H9 (cell line): ENCODE results near the gene C2orf66. TPM values are rescaled to one million over a fixed set of nuclear protein-coding genes. Genes with fewer than 3 reads are reported as not detected.

ENCODE experiments used
- DNase-seq: peaks from one replicate; pipeline ENCODE4 v3.0.0-alpha.2; 2017
- H2AFZ ChIP-seq: one replicate; pipeline ENCODE4 v1.6.1; 2013; ENCODE audit warnings: mild to moderate bottlenecking, low read length, control low read depth, moderate library complexity
- H2AK5ac ChIP-seq: 2 replicates; pipeline ENCODE4 v1.6.1; 2013; ENCODE audit warnings: low read length, control low read depth, mixed read lengths; ENCODE audit not compliant: insufficient read length
- H2BK120ac ChIP-seq: one replicate; pipeline ENCODE4 v1.6.1; 2013; ENCODE audit warnings: low read depth, mild to moderate bottlenecking, low read length, control low read depth, inconsistent platforms; ENCODE audit not compliant: poor library complexity, severe bottlenecking
- H2BK12ac ChIP-seq: 2 replicates; pipeline ENCODE4 v1.6.1; 2013; ENCODE audit warnings: low read length, control low read depth, mixed read lengths, low read depth; ENCODE audit not compliant: insufficient read length
- H2BK15ac ChIP-seq: 2 replicates; pipeline ENCODE4 v1.6.1; 2013; ENCODE audit warnings: low read depth, low read length, control low read depth
- H2BK20ac ChIP-seq: one replicate; pipeline ENCODE4 v1.6.1; 2013; ENCODE audit warnings: low read depth, mild to moderate bottlenecking, low read length, control low read depth, inconsistent platforms; ENCODE audit not compliant: poor library complexity, severe bottlenecking
- H2BK5ac ChIP-seq: 2 replicates; pipeline ENCODE4 v1.6.1; 2013; ENCODE audit warnings: low read length, control low read depth, mixed read lengths; ENCODE audit not compliant: insufficient read length
- H3K14ac ChIP-seq: 2 replicates; pipeline ENCODE4 v1.6.1; 2013; ENCODE audit warnings: low read length, control low read depth; ENCODE audit not compliant: insufficient read depth
- H3K18ac ChIP-seq: 2 replicates; pipeline ENCODE4 v1.6.1; 2013; ENCODE audit warnings: low read depth, mild to moderate bottlenecking, mixed read lengths, low read length, control low read depth; ENCODE audit not compliant: insufficient read length
- H3K23ac ChIP-seq: 2 replicates; pipeline ENCODE4 v1.6.1; 2013; ENCODE audit warnings: low read length, control low read depth, mixed read lengths, low read depth; ENCODE audit not compliant: insufficient read length
- H3K23me2 ChIP-seq: 2 replicates; pipeline ENCODE4 v1.6.1; 2013; ENCODE audit warnings: low read depth, mild to moderate bottlenecking, mixed read lengths, low read length, control low read depth; ENCODE audit not compliant: insufficient read length, poor library complexity, severe bottlenecking
- H3K27ac ChIP-seq: 2 replicates; pipeline ENCODE4 v1.5.1; 2013; ENCODE audit warnings: low read length, control low read depth, mixed read lengths, low read depth; ENCODE audit not compliant: insufficient read length
- H3K27me3 ChIP-seq: 2 replicates; pipeline ENCODE4 v1.6.1; 2013; ENCODE audit warnings: low read length, control low read depth, inconsistent platforms; ENCODE audit not compliant: insufficient read depth
- H3K4ac ChIP-seq: 2 replicates; pipeline ENCODE4 v1.6.1; 2013; ENCODE audit warnings: low read depth, mild to moderate bottlenecking, control low read depth, inconsistent platforms, low read length, moderate library complexity
- H3K4me1 ChIP-seq: 2 replicates; pipeline ENCODE4 v1.6.1; 2013; ENCODE audit warnings: low read length, control low read depth, inconsistent platforms; ENCODE audit not compliant: insufficient read depth
- H3K4me2 ChIP-seq: 2 replicates; pipeline ENCODE4 v1.6.1; 2013; ENCODE audit warnings: low read length, control low read depth, mixed read lengths; ENCODE audit not compliant: insufficient read length, insufficient read depth
- H3K56ac ChIP-seq: 2 replicates; pipeline ENCODE4 v1.6.1; 2013; ENCODE audit warnings: low read depth, mild to moderate bottlenecking, mixed read lengths, low read length, control low read depth; ENCODE audit not compliant: insufficient read length
- H3K79me1 ChIP-seq: 2 replicates; pipeline ENCODE4 v1.6.1; 2013; ENCODE audit warnings: low read depth, mild to moderate bottlenecking, moderate library complexity, low read length, control low read depth, inconsistent platforms; ENCODE audit not compliant: insufficient read depth, poor library complexity, severe bottlenecking
- H3K79me2 ChIP-seq: 2 replicates; pipeline ENCODE4 v1.6.1; 2013; ENCODE audit warnings: low read length, control low read depth, inconsistent platforms; ENCODE audit not compliant: insufficient read depth
- H3K9ac ChIP-seq: 2 replicates; pipeline ENCODE4 v1.6.1; 2013; ENCODE audit warnings: low read length, control low read depth, mixed read lengths; ENCODE audit not compliant: insufficient read length; ENCODE audit errors: extremely low read depth
- H3K9me3 ChIP-seq: one replicate; pipeline ENCODE4 v1.6.1; 2013; ENCODE audit warnings: low read depth, low read length, inconsistent platforms; ENCODE audit not compliant: control insufficient read depth
- H3T11ph ChIP-seq: one replicate; pipeline ENCODE4 v1.6.1; 2013; ENCODE audit warnings: mild to moderate bottlenecking, low read length, control low read depth, inconsistent platforms
- H4K20me1 ChIP-seq: one replicate; pipeline ENCODE4 v1.6.1; 2013; ENCODE audit not compliant: control insufficient read depth, insufficient read length, insufficient read depth
- H4K5ac ChIP-seq: 2 replicates; pipeline ENCODE4 v1.6.1; 2013; ENCODE audit warnings: low read depth, mild to moderate bottlenecking, mixed read lengths, low read length, control low read depth; ENCODE audit not compliant: insufficient read length
- H4K8ac ChIP-seq: replicated peaks from 2 replicates; pipeline ENCODE4 v1.6.1; 2013; ENCODE audit warnings: low read length, control low read depth, mixed read lengths, low read depth; ENCODE audit not compliant: insufficient read length
- H4K91ac ChIP-seq: 2 replicates; pipeline ENCODE4 v1.6.1; 2013; ENCODE audit warnings: low read depth, mild to moderate bottlenecking, moderate library complexity, mixed read lengths, low read length, control low read depth; ENCODE audit not compliant: insufficient read length
- H3K27ac Mint-ChIP-seq, 3 experiments: 2 replicates in 2 of 3; 3 replicates in 1 of 3; pipeline ENCODE4 v1.8.0; 2020 to 2021; ENCODE audit warnings: mixed read lengths in 3 of 3, mild to moderate bottlenecking in 1 of 3, moderate library complexity in 1 of 3
- H3K27me3 Mint-ChIP-seq: 2 replicates; pipeline ENCODE4 v1.8.0; 2021; ENCODE audit warnings: low read depth, mild to moderate bottlenecking, moderate library complexity, mixed read lengths
- H3K36me3 Mint-ChIP-seq, 3 experiments: 2 replicates in 2 of 3; 3 replicates in 1 of 3; pipeline ENCODE4 v1.8.0; 2020 to 2021; ENCODE audit warnings: low read depth in 3 of 3, mixed read lengths in 3 of 3; ENCODE audit not compliant: insufficient read depth in 1 of 3
- H3K4me1 Mint-ChIP-seq, 2 experiments: 2 replicates each; pipeline ENCODE4 v1.8.0; 2020; ENCODE audit warnings: mixed read lengths in 2 of 2
- H3K4me3 Mint-ChIP-seq, 2 experiments: 2 replicates in 1 of 2; 3 replicates in 1 of 2; pipeline ENCODE4 v1.8.0; 2020 to 2021; ENCODE audit warnings: mild to moderate bottlenecking in 2 of 2, mixed read lengths in 2 of 2, moderate library complexity in 1 of 2
- H3K9me3 Mint-ChIP-seq, 2 experiments: 2 replicates in 1 of 2; 3 replicates in 1 of 2; pipeline ENCODE4 v1.8.0; 2020; ENCODE audit warnings: mild to moderate bottlenecking in 2 of 2, mixed read lengths in 2 of 2, moderate library complexity in 1 of 2
- total RNA-seq: library from RNA; stranded (reverse); gene quantifications from 2 replicates; pipeline ENCODE4 v1.2.1, GENCODE V29; 2021
- TF ChIP-seq, protein P1 (sequence below): fragments of 200-600 bp; sonication (generic); conservative IDR thresholded peaks from 3 replicates; pipeline ENCODE4 v1.8.0; 2021; ENCODE audit warnings: antibody characterized with exemption, mild to moderate bottlenecking

The C2orf66 gene
- total RNA-seq, 1 experiment from 2014 or later: not detected

DNA sequence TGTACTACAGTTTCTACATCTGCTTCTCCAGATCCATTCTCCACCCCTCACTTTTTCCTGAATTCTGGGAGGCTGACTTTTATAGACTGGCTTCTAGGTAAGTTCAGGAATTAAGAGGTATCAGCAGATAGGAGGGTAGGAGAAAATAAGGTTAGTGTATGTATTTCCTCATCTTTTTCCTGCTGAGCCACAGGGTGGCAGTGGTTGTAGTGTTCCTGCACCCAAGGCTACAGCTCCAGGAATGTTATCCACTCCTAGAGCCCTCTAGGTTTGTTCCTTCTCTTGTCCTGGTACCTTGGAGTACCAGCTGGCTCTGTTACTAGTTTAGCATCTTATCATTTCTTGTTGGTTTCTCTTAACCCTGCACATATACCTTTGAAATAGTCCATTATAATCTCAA lies 40.7 kb upstream of the C2orf66 start:
- TF ChIP-seq, protein P1, sequence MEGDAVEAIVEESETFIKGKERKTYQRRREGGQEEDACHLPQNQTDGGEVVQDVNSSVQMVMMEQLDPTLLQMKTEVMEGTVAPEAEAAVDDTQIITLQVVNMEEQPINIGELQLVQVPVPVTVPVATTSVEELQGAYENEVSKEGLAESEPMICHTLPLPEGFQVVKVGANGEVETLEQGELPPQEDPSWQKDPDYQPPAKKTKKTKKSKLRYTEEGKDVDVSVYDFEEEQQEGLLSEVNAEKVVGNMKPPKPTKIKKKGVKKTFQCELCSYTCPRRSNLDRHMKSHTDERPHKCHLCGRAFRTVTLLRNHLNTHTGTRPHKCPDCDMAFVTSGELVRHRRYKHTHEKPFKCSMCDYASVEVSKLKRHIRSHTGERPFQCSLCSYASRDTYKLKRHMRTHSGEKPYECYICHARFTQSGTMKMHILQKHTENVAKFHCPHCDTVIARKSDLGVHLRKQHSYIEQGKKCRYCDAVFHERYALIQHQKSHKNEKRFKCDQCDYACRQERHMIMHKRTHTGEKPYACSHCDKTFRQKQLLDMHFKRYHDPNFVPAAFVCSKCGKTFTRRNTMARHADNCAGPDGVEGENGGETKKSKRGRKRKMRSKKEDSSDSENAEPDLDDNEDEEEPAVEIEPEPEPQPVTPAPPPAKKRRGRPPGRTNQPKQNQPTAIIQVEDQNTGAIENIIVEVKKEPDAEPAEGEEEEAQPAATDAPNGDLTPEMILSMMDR: peak; percentile 32; the same call in 2 of the 3 replicates
- H3K27ac Mint-ChIP-seq: no peak overlapping the region

More for the DNA sequence above, 40.7 kb upstream of the C2orf66 start:
- Histone ChIP-seq H3K79me1 (no peaks in the 10 kb centered on the region), H2BK20ac (no peak overlapping the region), H2AK5ac (no peak overlapping the region), H3K18ac (no peak overlapping the region), H3K23me2 (no peaks in the 10 kb centered on the region), H2BK120ac (no peak overlapping the region), H3K9ac (no peak overlapping the region), H3K4me1 (no peaks in the 10 kb centered on the region), H2BK5ac (no peak overlapping the region), H2AFZ (no peak overlapping the region), H4K8ac (no peak overlapping the region), H3K56ac (no peak overlapping the region), H3T11ph (no peak overlapping the region), H2BK12ac (no peak overlapping the region), H3K14ac (no peak overlapping the region), H2BK15ac (no peak overlapping the region), H3K27ac (no peak overlapping the region), H3K27me3 (no peaks in the 10 kb centered on the region), H3K9me3 (no peaks in the 10 kb centered on the region), H3K23ac (no peak overlapping the region), H3K4ac (no peak overlapping the region), H4K5ac (no peak overlapping the region), H4K20me1 (no peaks in the 10 kb centered on the region), H4K91ac (no peak overlapping the region), H3K79me2 (no peaks in the 10 kb centered on the region), H3K4me2 (no peak overlapping the region)
- Mint-ChIP-seq H3K4me1 (no peaks in the 10 kb centered on the region), H3K36me3 (peaks cover 4 to 22% (median 13%) of the 10 kb centered on the region in 3 experiments; a peak in 6 of 7 replicates), H3K4me3 (no peak overlapping the region), H3K27me3 (no peaks in the 10 kb centered on the region), H3K9me3 (no peaks in the 10 kb centered on the region)
- DNase-seq: no peak
